ENCODE measurements around the gene SBNO2. TPM values are rescaled to one million over a fixed set of nuclear protein-coding genes. Genes with fewer than 3 reads are reported as not detected.

SBNO2 gene
- total RNA-seq, 1 donor from 2014 or later = 120 TPM

DNA sequence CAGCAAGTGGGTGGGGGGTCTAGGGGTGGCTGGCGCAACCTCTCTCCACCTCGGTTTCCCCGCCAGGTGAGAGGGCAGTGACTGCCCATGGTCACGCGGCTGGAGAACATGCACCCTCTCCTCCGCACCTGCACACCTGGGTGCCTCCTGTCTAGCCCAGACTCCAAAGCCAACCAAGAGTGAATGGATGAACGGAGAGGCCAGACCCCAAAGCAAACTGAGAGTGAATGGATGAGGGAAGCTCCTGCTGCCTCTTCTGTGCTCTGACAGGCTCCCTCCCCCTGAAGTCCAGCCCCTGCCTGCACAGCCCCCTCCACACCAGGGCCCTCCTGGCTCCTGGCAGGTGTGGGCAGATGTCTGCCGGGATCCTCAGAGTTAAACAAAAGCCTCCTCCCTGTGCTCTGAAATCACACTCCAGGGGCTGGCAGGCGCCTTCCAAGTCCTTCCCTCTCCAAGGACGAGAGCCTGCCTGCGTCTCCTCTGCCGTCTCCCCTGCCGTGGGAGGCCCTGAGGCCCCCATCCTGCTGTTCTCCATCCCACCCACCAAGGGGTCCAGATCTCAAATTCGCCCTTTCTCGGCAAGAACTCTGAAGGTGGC is 2.2 kb downstream of the SBNO2 start:
- Histone ChIP-seq H3K4me1 (peaks cover 0 to 12% of the 10 kb centered on the region in 2 donors), H3K4me3 (peak overlapping the region; percentile 87 to 93)
- intact Hi-C loops (cut with DNase I) = loop anchor here (1.0 to 2.0 kb wide), 3 partner anchors 17 to 67 kb away; partner anchors contain the start of gene CBARP

DNA sequence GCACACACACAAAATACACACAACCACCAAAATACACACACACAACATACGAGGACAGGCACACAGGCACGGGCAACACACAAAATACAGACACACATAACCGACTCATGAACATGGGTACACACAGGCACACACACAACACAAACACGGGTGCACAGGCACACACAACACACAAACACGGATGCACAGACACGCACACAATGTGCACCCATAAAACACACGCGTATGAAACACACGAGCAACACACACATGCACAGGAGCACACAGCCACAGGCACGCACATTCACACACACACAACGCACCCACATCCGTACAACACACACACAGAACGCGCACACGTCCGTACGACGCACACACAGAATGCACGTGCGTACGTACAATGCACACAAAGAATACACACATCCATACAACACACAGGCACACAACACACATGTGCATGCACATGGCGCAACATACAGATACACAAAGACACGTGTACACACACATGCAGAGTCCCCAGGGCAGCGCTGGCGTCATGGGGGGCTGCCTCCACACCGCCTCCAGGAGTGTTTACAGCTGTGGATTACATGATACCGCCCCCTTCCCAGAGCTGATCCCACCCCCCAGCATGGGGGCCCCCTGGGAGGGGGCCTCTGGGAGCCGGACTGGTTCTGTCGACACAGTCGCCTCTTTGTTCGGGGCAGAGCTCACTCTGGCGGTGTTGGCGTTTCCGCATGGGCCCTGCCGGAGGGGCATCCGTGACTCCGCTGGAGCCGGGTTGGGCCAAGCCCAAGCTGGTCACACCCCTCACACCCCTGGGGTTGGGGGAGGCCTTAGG is 2.9 kb downstream of the SBNO2 start:
- H3K36me3 ChIP-seq = peaks cover 0 to 12% of the 10 kb centered on the region in 2 donors
- H3K9me3 ChIP-seq = no peaks in the 10 kb centered on the region
- no peak overlapping the region for H3K4me3 ChIP-seq
- no peak for DNase-seq (ENCODE audit: low spot score in 2 of 2)
- H3K4me1 ChIP-seq = peaks cover 0 to 12% of the 10 kb centered on the region in 2 donors
- H3K27ac ChIP-seq = peak overlapping the region in 1 of 2 donors; percentile 93
- intact Hi-C loops (cut with DNase I) = no loop called here
- no peaks in the 10 kb centered on the region for H3K27me3 ChIP-seq
- TF ChIP-seq, protein P1, sequence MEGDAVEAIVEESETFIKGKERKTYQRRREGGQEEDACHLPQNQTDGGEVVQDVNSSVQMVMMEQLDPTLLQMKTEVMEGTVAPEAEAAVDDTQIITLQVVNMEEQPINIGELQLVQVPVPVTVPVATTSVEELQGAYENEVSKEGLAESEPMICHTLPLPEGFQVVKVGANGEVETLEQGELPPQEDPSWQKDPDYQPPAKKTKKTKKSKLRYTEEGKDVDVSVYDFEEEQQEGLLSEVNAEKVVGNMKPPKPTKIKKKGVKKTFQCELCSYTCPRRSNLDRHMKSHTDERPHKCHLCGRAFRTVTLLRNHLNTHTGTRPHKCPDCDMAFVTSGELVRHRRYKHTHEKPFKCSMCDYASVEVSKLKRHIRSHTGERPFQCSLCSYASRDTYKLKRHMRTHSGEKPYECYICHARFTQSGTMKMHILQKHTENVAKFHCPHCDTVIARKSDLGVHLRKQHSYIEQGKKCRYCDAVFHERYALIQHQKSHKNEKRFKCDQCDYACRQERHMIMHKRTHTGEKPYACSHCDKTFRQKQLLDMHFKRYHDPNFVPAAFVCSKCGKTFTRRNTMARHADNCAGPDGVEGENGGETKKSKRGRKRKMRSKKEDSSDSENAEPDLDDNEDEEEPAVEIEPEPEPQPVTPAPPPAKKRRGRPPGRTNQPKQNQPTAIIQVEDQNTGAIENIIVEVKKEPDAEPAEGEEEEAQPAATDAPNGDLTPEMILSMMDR (IDR thresholded peaks at IDR 0.05) = no peak

More for the DNA sequence above, 2.2 kb downstream of the SBNO2 start:
- DNase-seq (ENCODE audit: low spot score in 2 of 2) = no peak
- H3K27me3 ChIP-seq = no peaks in the 10 kb centered on the region
- H3K36me3 ChIP-seq = peaks cover 0 to 10% of the 10 kb centered on the region in 2 donors
- peak overlapping the region; percentile 93 to 94 for H3K27ac ChIP-seq
- TF ChIP-seq, protein P1 (IDR thresholded peaks at IDR 0.05) = no peak
- no peaks in the 10 kb centered on the region for H3K9me3 ChIP-seq

DNA sequence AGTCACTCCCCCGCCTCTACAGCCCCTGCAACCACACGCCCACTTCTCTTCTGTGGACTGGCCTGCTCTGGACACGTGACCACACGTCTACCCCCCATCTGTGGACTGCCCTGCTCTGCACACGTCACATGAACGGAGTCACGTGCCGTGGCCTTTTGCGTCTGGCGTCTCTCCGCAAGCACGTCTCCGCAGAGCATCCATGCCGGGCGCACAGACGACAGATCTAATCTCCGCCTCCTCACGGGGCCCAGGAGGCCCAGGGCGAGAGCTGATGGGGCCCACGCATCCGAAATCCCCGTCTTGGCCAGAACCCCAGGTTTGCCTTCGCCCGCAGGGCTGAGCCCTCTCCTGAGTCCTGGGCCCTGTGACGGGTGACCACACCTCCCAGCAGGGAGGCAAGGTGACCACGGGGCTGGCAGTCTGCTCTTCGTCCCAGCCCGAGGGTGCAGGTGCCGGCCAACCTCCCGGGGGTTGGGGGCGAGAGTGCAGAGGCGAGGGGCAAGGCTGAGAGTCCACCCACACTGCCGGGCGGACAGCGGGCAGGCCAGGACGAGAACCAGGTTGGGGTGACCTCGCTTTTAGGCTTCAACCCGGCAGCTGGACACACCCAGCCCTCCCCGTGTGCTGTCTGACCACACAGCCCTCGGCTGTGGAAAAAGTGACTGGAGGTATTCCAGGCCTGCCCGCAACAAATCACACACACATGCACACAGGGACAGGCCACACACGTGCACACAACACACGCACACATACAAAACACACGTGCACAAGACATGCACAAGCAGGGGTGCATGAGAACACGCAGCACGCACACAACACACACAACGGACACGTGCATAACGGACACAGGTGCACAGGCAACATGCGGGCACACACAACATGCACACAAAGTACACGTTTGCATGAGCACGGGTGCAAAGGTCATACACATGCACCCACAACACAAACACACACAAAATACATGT is 3.9 kb downstream of the SBNO2 start:
- peaks cover 0 to 12% of the 10 kb centered on the region in 2 donors for H3K36me3 ChIP-seq
- intact Hi-C loops (cut with DNase I) = no loop called here
- H3K9me3 ChIP-seq = no peaks in the 10 kb centered on the region
- H3K27ac ChIP-seq = no peak overlapping the region
- no peak overlapping the region for H3K4me3 ChIP-seq
- no peak for DNase-seq (ENCODE audit: low spot score in 2 of 2)
- peaks cover 0 to 12% of the 10 kb centered on the region in 2 donors for H3K4me1 ChIP-seq
- TF ChIP-seq, protein P1 (IDR thresholded peaks at IDR 0.05) = no peak
- H3K27me3 ChIP-seq = no peaks in the 10 kb centered on the region

DNA sequence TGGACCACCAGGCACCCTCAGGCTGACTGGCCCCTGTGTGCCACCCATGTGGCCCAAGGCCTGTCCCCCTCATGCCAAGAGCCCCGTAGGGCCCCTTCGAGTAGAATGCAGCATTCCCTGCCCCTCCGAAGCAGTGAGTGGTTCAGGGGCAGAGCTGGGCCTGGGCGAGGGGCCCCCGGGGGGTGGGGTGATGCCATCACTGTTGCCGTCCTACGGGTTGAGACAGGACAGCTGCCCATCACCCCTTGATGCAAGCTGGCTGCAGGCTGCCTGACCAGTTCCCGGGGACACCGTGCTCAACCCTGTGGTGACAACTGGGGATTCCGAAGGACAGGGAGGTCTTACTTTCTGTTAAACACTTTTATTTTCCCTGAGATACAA is 4.7 kb downstream of the SBNO2 start:
- Histone ChIP-seq H3K9me3 (no peaks in the 10 kb centered on the region), H3K27me3 (no peaks in the 10 kb centered on the region), H3K27ac (peak overlapping the region in 1 of 2 donors; percentile 61), H3K36me3 (peaks cover 0 to 12% of the 10 kb centered on the region in 2 donors), H3K4me1 (peaks cover 0 to 12% of the 10 kb centered on the region in 2 donors), H3K4me3 (no peak overlapping the region)
- TF ChIP-seq, protein P1 (IDR thresholded peaks at IDR 0.05) = no peak
- intact Hi-C loops (cut with DNase I) = no loop called here
- DNase-seq (ENCODE audit: low spot score in 2 of 2) = no peak
